ENCODE results near the gene TMEM267. TPM values are rescaled to one million over a fixed set of nuclear protein-coding genes. Genes with fewer than 3 reads are reported as not detected.
"Not testable (repeated sequence)": the region's sequence is repeated elsewhere in the genome, so short reads cannot be mapped to it uniquely, and the experiment has no call there.

TMEM267 gene
- total RNA-seq, 4 donors from 2014 or later: 3.0 to 13.5 (median 11.9) TPM

GRCh38 chr5:43469671-43470391 lies 13.8 kb downstream of the TMEM267 start:
- WGBS, 2 donors: 62 to 68% methylated on average over 6 of the region's 6 CpGs
- TF ChIP-seq POLR2A (IDR thresholded peaks at IDR 0.05): no peak
- TF ChIP-seq, protein P1, sequence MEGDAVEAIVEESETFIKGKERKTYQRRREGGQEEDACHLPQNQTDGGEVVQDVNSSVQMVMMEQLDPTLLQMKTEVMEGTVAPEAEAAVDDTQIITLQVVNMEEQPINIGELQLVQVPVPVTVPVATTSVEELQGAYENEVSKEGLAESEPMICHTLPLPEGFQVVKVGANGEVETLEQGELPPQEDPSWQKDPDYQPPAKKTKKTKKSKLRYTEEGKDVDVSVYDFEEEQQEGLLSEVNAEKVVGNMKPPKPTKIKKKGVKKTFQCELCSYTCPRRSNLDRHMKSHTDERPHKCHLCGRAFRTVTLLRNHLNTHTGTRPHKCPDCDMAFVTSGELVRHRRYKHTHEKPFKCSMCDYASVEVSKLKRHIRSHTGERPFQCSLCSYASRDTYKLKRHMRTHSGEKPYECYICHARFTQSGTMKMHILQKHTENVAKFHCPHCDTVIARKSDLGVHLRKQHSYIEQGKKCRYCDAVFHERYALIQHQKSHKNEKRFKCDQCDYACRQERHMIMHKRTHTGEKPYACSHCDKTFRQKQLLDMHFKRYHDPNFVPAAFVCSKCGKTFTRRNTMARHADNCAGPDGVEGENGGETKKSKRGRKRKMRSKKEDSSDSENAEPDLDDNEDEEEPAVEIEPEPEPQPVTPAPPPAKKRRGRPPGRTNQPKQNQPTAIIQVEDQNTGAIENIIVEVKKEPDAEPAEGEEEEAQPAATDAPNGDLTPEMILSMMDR (IDR thresholded peaks at IDR 0.05): no peak
- H3K4me3 ChIP-seq (ENCODE audit: low read depth, poor library complexity, severe bottlenecking): no peak overlapping the region
- intact Hi-C loops (cut with DNase I; ENCODE audit: low total_unique reads): loop anchor here (10.0 kb wide), 1 partner anchor 1995 kb away; no protein-coding TSS in a partner anchor
- DNase-seq (ENCODE audit: low spot score in 2 of 2): no peak

DNA sequence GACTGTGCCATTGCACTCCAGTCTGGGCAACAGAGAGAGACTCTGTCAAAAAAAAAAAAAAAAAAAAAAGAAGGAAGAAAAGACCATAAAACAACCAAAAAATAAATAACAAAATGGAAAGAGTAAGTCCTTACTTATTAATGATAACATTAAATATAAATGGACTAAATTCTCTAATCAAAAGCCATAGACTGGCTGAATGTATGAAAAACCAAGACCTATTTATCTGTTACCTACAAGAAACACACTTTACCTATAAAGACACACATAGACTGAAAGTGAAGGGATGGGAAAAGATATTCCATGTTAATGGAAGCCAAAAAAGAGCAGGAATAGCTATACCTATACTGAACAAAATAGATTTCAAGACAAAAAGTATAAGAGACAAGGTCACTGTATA lies 16.6 kb downstream of the TMEM267 start:
- intact Hi-C loops (cut with DNase I; ENCODE audit: low total_unique reads): loop anchor here (10.0 kb wide), 1 partner anchor 1998 kb away; no protein-coding TSS in a partner anchor
- DNase-seq (ENCODE audit: low spot score in 2 of 2): no peak
- H3K4me3 ChIP-seq (ENCODE audit: low read depth, poor library complexity, severe bottlenecking): no peak overlapping the region
- TF ChIP-seq, protein P1 (IDR thresholded peaks at IDR 0.05): no peak
- no peak for TF ChIP-seq POLR2A (IDR thresholded peaks at IDR 0.05)

- DNase-seq (ENCODE audit: low spot score in 2 of 2); H3K4me3 ChIP-seq (ENCODE audit: low read depth, poor library complexity, severe bottlenecking): not testable (repeated sequence)
- intact Hi-C loops (cut with DNase I; ENCODE audit: low total_unique reads): loop anchor here (10.0 kb wide), 1 partner anchor 1999 kb away; no protein-coding TSS in a partner anchor
- 97 to 100% methylated on average over 3 of the region's 3 CpGs for WGBS, 2 donors
Measured at GRCh38 chr5:43465455-43465854, 18.2 kb downstream of the TMEM267 start.

DNA sequence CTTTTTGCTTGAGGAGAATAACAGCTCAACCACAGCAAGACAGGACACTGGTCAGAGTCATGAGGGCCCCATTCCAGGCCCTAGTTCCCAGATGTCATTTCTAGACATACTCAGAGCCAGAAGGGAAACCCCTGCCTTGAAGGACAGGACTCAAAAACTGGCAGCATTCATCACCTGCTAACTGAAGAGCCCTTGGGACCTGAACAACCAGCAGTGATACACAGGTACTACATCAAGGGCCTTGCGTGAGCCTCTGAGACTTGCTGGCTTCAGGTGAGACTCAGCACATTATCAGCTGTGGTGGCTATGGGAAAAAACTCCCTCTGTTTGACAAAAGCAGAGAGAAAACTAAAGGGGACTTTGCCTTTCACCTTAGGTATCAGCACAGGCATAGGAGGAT lies 22.6 kb downstream of the TMEM267 start:
- intact Hi-C loops (cut with DNase I; ENCODE audit: low total_unique reads): loop anchor here (10.0 kb wide), 1 partner anchor 2004 kb away; no protein-coding TSS in a partner anchor
- 100% methylated on average over 1 of the region's 1 CpG for whole genome bisulfite sequencing, 2 donors
- TF ChIP-seq POLR2A (IDR thresholded peaks at IDR 0.05): no peak
- TF ChIP-seq, protein P1 (IDR thresholded peaks at IDR 0.05): no peak
- DNase-seq (ENCODE audit: low spot score in 2 of 2): no peak
- H3K4me3 ChIP-seq (ENCODE audit: low read depth, poor library complexity, severe bottlenecking): no peak overlapping the region

DNA sequence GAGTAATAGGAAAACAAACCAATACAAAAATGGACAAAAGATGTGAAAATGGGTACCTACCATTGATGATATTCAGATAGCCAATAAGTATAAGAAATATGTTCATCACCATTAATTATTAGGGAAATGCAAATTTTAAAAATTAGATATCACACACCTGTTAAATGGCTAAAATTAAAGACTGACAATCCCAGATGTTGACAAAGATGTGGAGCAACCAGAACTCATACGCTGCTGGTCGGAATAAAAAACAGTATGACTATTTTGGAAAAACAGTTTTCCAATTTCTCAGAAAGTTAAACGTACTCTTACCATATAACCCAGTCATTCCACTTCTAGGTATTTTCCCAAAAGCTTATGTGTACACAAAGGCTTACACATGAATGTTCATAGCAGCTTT lies 27.1 kb downstream of the TMEM267 start:
- TF ChIP-seq POLR2A (IDR thresholded peaks at IDR 0.05): no peak
- TF ChIP-seq, protein P1 (IDR thresholded peaks at IDR 0.05): no peak
- intact Hi-C loops (cut with DNase I; ENCODE audit: low total_unique reads): no loop called here
- 95 to 96% methylated on average over 3 of the region's 3 CpGs for WGBS, 2 donors
- H3K4me3 ChIP-seq (ENCODE audit: low read depth, poor library complexity, severe bottlenecking): no peak overlapping the region
- no peak for DNase-seq (ENCODE audit: low spot score in 2 of 2)

- DNase-seq (ENCODE audit: low spot score in 2 of 2); H3K4me3 ChIP-seq (ENCODE audit: low read depth, poor library complexity, severe bottlenecking); intact Hi-C loops (cut with DNase I; ENCODE audit: low total_unique reads): not testable (repeated sequence)
Measured at GRCh38 chr5:43441575-43441974, 42.1 kb downstream of the TMEM267 start.
